Measurements from ENCODE around the gene NUP210L. TPM values are rescaled to one million over a fixed set of nuclear protein-coding genes. Genes with fewer than 3 reads are reported as not detected.
"Not testable (repeated sequence)": the region's sequence is repeated elsewhere in the genome, so short reads cannot be mapped to it uniquely, and the experiment has no call there.

NUP210L gene
- total RNA-seq, 1 donor from 2014 or later, result 0.10 TPM

DNA sequence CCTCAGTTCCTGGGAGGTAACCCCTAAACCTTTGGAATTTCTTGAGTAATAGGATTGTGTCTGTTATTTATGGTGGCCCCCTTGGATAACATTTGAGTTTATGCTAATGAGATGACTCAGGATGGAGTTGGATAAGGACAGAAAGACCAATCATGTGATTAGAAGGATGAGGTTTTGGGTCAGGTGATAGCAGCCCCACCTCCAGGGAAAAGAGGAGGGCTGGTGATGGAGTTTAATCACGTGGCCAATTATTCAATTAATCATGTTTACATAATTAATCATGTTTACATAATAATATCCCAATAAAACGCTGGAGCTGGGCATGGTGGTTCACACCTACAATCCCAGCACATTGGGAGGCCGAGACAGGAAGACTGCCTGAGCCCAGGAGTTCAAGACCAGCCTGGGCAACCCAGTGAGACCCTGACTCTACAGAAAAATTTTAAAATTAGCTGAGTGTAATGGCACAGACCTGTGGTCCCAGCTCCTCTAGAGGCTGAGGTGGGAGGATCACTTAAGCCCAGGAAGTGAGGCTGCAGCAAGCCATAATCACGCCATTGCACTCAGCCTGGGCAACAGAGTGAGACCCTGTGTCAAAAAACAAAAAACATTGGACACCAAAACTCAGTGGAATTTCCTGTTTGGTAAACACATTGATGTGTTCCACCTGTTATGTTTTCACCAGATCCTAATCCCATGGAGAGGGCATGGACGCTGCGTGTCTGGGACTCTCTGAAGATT, 73.3 kb downstream of the NUP210L start:
- no peak for DNase-seq
- Mint-ChIP-seq H3K4me1 (ENCODE audit: low read depth, unreplicated experiment) (no peaks in the 10 kb centered on the region), H3K9me3 (ENCODE audit: unreplicated experiment) (peaks cover 6% of the 10 kb centered on the region), H3K27me3 (ENCODE audit: unreplicated experiment) (no peaks in the 10 kb centered on the region), H3K27ac (ENCODE audit: unreplicated experiment) (no peak overlapping the region), H3K36me3 (ENCODE audit: unreplicated experiment) (peaks cover 3% of the 10 kb centered on the region), H3K4me3 (ENCODE audit: unreplicated experiment) (no peak overlapping the region)
- no peak for TF ChIP-seq CTCF (IDR thresholded peaks at IDR 0.05; ENCODE audit: partially characterized antibody, unreplicated experiment)

GRCh38 chr1:154076413-154076812, 78.5 kb downstream of the NUP210L start:
- no peak overlapping the region for H3K27ac Mint-ChIP-seq (ENCODE audit: unreplicated experiment)
- H3K4me3 Mint-ChIP-seq (ENCODE audit: unreplicated experiment), result no peak overlapping the region
- H3K36me3 Mint-ChIP-seq (ENCODE audit: unreplicated experiment), result peaks cover 5% of the 10 kb centered on the region
- no peaks in the 10 kb centered on the region for H3K4me1 Mint-ChIP-seq (ENCODE audit: low read depth, unreplicated experiment)
- no peaks in the 10 kb centered on the region for H3K27me3 Mint-ChIP-seq (ENCODE audit: unreplicated experiment)
- peaks cover 5% of the 10 kb centered on the region for H3K9me3 Mint-ChIP-seq (ENCODE audit: unreplicated experiment)
- no peak for DNase-seq
- no peak for TF ChIP-seq CTCF (IDR thresholded peaks at IDR 0.05; ENCODE audit: partially characterized antibody, unreplicated experiment)

DNA sequence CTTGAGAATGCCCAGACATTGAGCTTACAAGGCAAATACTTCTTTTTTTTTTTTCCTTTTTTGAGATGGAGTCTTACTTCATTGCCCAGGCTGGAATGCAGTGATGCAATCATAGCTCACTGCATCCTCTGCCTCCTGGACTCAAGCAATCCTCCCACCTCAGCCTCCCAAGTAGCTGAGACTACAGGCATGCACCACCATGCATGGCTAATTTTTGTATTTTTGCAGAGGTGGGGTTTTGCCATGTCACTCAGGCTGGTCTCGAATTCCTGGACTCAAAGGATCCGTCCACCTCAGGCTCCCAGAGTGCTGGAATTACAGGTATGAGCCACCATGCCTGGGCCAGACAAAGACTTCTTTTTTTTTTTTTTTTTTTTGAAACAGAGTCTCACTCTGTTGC, 79.1 kb downstream of the NUP210L start:
- no peak overlapping the region for H3K4me3 Mint-ChIP-seq (ENCODE audit: unreplicated experiment)
- no peak for DNase-seq
- no peaks in the 10 kb centered on the region for H3K4me1 Mint-ChIP-seq (ENCODE audit: low read depth, unreplicated experiment)
- H3K36me3 Mint-ChIP-seq (ENCODE audit: unreplicated experiment), result peaks cover 5% of the 10 kb centered on the region
- H3K27me3 Mint-ChIP-seq (ENCODE audit: unreplicated experiment), result no peaks in the 10 kb centered on the region
- peaks cover 5% of the 10 kb centered on the region for H3K9me3 Mint-ChIP-seq (ENCODE audit: unreplicated experiment)
- H3K27ac Mint-ChIP-seq (ENCODE audit: unreplicated experiment), result no peak overlapping the region
- TF ChIP-seq CTCF (IDR thresholded peaks at IDR 0.05; ENCODE audit: partially characterized antibody, unreplicated experiment), result no peak

DNA sequence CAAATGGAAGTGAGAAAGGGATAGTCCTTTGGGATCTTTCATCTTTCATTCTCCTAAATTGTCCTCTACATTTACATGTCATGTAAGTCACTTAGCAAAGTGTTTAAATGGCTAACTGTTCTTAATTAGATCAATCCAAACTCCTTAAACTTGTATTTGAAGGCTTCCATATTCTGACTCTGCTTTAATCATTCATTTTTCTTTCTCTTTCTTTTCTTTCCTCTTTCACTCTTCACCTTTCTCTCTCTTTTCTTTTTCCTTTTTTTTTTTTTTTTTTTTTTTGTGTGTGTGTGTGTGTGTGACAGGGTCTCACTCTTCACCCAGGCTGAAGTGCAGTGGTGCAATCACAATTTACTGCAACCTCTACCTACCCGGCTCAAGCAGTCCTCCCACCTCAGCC, 92.6 kb downstream of the NUP210L start:
- Mint-ChIP-seq H3K9me3 (ENCODE audit: unreplicated experiment) (no peaks in the 10 kb centered on the region), H3K4me3 (ENCODE audit: unreplicated experiment) (no peak overlapping the region), H3K27ac (ENCODE audit: unreplicated experiment) (no peak overlapping the region), H3K27me3 (ENCODE audit: unreplicated experiment) (no peaks in the 10 kb centered on the region), H3K4me1 (ENCODE audit: low read depth, unreplicated experiment) (no peaks in the 10 kb centered on the region), H3K36me3 (ENCODE audit: unreplicated experiment) (no peaks in the 10 kb centered on the region)
- TF ChIP-seq CTCF (IDR thresholded peaks at IDR 0.05; ENCODE audit: partially characterized antibody, unreplicated experiment), result no peak
- DNase-seq, result no peak

- H3K9me3 Mint-ChIP-seq (ENCODE audit: unreplicated experiment); H3K4me3 Mint-ChIP-seq (ENCODE audit: unreplicated experiment); H3K27ac Mint-ChIP-seq (ENCODE audit: unreplicated experiment); H3K4me1 Mint-ChIP-seq (ENCODE audit: low read depth, unreplicated experiment); DNase-seq; H3K36me3 Mint-ChIP-seq (ENCODE audit: unreplicated experiment); H3K27me3 Mint-ChIP-seq (ENCODE audit: unreplicated experiment): not testable (repeated sequence)
Observed at GRCh38 chr1:154047436-154047835, 107.4 kb downstream of the NUP210L start.

GRCh38 chr1:154033697-154034096, 121.2 kb downstream of the NUP210L start:
- not testable (repeated sequence) for H3K27me3 Mint-ChIP-seq (ENCODE audit: unreplicated experiment); H3K9me3 Mint-ChIP-seq (ENCODE audit: unreplicated experiment); H3K36me3 Mint-ChIP-seq (ENCODE audit: unreplicated experiment); H3K27ac Mint-ChIP-seq (ENCODE audit: unreplicated experiment); H3K4me3 Mint-ChIP-seq (ENCODE audit: unreplicated experiment); DNase-seq; H3K4me1 Mint-ChIP-seq (ENCODE audit: low read depth, unreplicated experiment)

All from glutamatergic neuron (in vitro differentiated cells).